Breast epithelium (tissue), 3 donors: Measurements from ENCODE around the gene NINJ1.

Experiments used
- CTCF ChIP-seq, 3 donors: fragments of 450-650 bp; IDR thresholded peaks; one replicate each; pipeline ENCODE4 v1.5.1; 2016 to 2017; ENCODE audit warnings: antibody characterized with exemption in 3 of 3, mild to moderate bottlenecking in 3 of 3, moderate library complexity in 3 of 3
- POLR2A ChIP-seq: fragments of 450-650 bp; IDR thresholded peaks from one replicate; pipeline ENCODE4 v1.6.1; 2016; ENCODE audit warnings: antibody characterized with exemption, mild to moderate bottlenecking, moderate library complexity

- no peak for TF ChIP-seq CTCF (IDR thresholded peaks at IDR 0.05)
- TF ChIP-seq POLR2A: no peak
Observed at GRCh38 chr9:93143830-93144530, 9.9 kb upstream of the NINJ1 start.
